ENCODE results near the gene CYP46A1.

GRCh38 chr14:99733211-99733539 is 49.1 kb downstream of the CYP46A1 start:
- TF ChIP-seq CTCF (tag by site-specific recombination; IDR thresholded peaks at IDR 0.05) (no peak), PATZ1 (tag by site-specific recombination; IDR thresholded peaks at IDR 0.05) (no peak), ZNF354C (tag by site-specific recombination; IDR thresholded peaks at IDR 0.05; ENCODE audit: borderline replicate concordance, low read depth) (no peak), ZBTB6 (tag by site-specific recombination; IDR thresholded peaks at IDR 0.05) (no peak), YY1 (tag by site-specific recombination; IDR thresholded peaks at IDR 0.05) (no peak), ZBTB1 (tag by site-specific recombination; IDR thresholded peaks at IDR 0.05) (no peak), ZNF121 (tag by site-specific recombination; IDR thresholded peaks at IDR 0.05) (no peak), ZNF610 (tag by site-specific recombination; IDR thresholded peaks at IDR 0.05; ENCODE audit: borderline replicate concordance) (no peak), ZBTB26 (tag by site-specific recombination; optimal IDR thresholded peaks at IDR 0.05) (no peak)
